Stimulated activated naive CD8-positive, alpha-beta T cell treated with anti-CD3 and anti-CD28 coated beads, Interleukin-15, amount 100 ng/mL, for 72 hours (primary cell): ENCODE data around the gene ADGRL3.

Source experiments
- ATAC-seq: fragments of 150-1000 bp; cut with Tn5 transposase; 2 replicates; pipeline ENCODE4 v1.10.0; 2021; ENCODE audit warnings: mild to moderate bottlenecking, moderate library complexity
- DNase-seq, 2 donors: peaks; one replicate each; pipeline ENCODE4 v3.0.0; 2021 to 2022
- H3K27ac Mint-ChIP-seq, 2 donors: one replicate each; pipeline ENCODE4 v1.8.0; 2022; ENCODE audit warnings: mild to moderate bottlenecking in 2 of 2, mixed read lengths in 2 of 2, moderate library complexity in 2 of 2
- H3K27me3 Mint-ChIP-seq: one replicate; pipeline ENCODE4 v1.8.0; 2022; ENCODE audit warnings: mixed read lengths
- H3K4me1 Mint-ChIP-seq: one replicate; pipeline ENCODE4 v1.8.0; 2022; ENCODE audit warnings: mild to moderate bottlenecking, mixed read lengths
- H3K4me3 Mint-ChIP-seq, 2 donors: one replicate each; pipeline ENCODE4 v1.8.0; 2022; ENCODE audit warnings: mild to moderate bottlenecking in 2 of 2, mixed read lengths in 2 of 2, moderate library complexity in 1 of 2
- H3K9me3 Mint-ChIP-seq, 2 donors: one replicate each; pipeline ENCODE4 v1.8.0; 2022; ENCODE audit warnings: mixed read lengths in 2 of 2

ADGRL3 gene

GRCh38 chr4:62018537-62018936 is 818.4 kb downstream of the ADGRL3 start:
- H3K4me1 Mint-ChIP-seq: no peaks in the 10 kb centered on the region
- no peak overlapping the region for H3K27ac Mint-ChIP-seq
- H3K27me3 Mint-ChIP-seq: no peaks in the 10 kb centered on the region
- no peak for DNase-seq
- no peak for ATAC-seq
- no peak overlapping the region for H3K4me3 Mint-ChIP-seq
- peaks cover 10 to 13% of the 10 kb centered on the region in 2 donors for H3K9me3 Mint-ChIP-seq

- Mint-ChIP-seq H3K4me3 (no peak overlapping the region), H3K4me1 (no peaks in the 10 kb centered on the region), H3K27ac (no peak overlapping the region), H3K9me3 (peaks cover 2 to 5% of the 10 kb centered on the region in 2 donors), H3K27me3 (no peaks in the 10 kb centered on the region)
- DNase-seq (no peak), ATAC-seq (no peak)
Measured at GRCh38 chr4:62023633-62024032, 823.5 kb downstream of the ADGRL3 start.

GRCh38 chr4:62028745-62029144 is 828.6 kb downstream of the ADGRL3 start:
- Mint-ChIP-seq H3K9me3 (peaks cover 8 to 10% of the 10 kb centered on the region in 2 donors), H3K27ac (no peak overlapping the region), H3K4me3 (no peak overlapping the region), H3K4me1 (no peaks in the 10 kb centered on the region), H3K27me3 (no peaks in the 10 kb centered on the region)
- ATAC-seq (no peak), DNase-seq (no peak)

- DNase-seq (no peak), ATAC-seq (no peak)
- Mint-ChIP-seq H3K9me3 (peaks cover 8 to 12% of the 10 kb centered on the region in 2 donors), H3K4me1 (no peaks in the 10 kb centered on the region), H3K27ac (no peak overlapping the region), H3K4me3 (no peak overlapping the region), H3K27me3 (no peaks in the 10 kb centered on the region)
Measured at GRCh38 chr4:62030958-62031357, 830.8 kb downstream of the ADGRL3 start.

- Mint-ChIP-seq H3K4me1 (no peaks in the 10 kb centered on the region), H3K4me3 (no peak overlapping the region), H3K27ac (no peak overlapping the region), H3K27me3 (no peaks in the 10 kb centered on the region), H3K9me3 (peaks cover 8 to 9% of the 10 kb centered on the region in 2 donors)
- ATAC-seq (no peak), DNase-seq (no peak)
Measured at GRCh38 chr4:62037571-62037970, 837.4 kb downstream of the ADGRL3 start.

- H3K27me3 Mint-ChIP-seq: no peaks in the 10 kb centered on the region
- peaks cover 0 to under 1% of the 10 kb centered on the region in 2 donors for H3K9me3 Mint-ChIP-seq
- ATAC-seq (no peak), DNase-seq (no peak)
- H3K27ac Mint-ChIP-seq: no peak overlapping the region
- no peaks in the 10 kb centered on the region for H3K4me1 Mint-ChIP-seq
- H3K4me3 Mint-ChIP-seq: no peak overlapping the region
Measured at GRCh38 chr4:62051332-62051731, 851.2 kb downstream of the ADGRL3 start.

- DNase-seq: no peak
- Mint-ChIP-seq H3K27ac (no peak overlapping the region), H3K4me3 (no peak overlapping the region), H3K9me3 (peaks cover 0 to 12% of the 10 kb centered on the region in 2 donors), H3K27me3 (no peaks in the 10 kb centered on the region), H3K4me1 (no peaks in the 10 kb centered on the region)
- no peak for ATAC-seq
Measured at GRCh38 chr4:62053974-62054373, 853.8 kb downstream of the ADGRL3 start.

GRCh38 chr4:62057031-62057430 is 856.9 kb downstream of the ADGRL3 start:
- Mint-ChIP-seq H3K4me1 (no peaks in the 10 kb centered on the region), H3K27me3 (no peaks in the 10 kb centered on the region), H3K4me3 (no peak overlapping the region), H3K9me3 (peaks cover 0 to 12% of the 10 kb centered on the region in 2 donors), H3K27ac (no peak overlapping the region)
- no peak for DNase-seq
- no peak for ATAC-seq

- no peaks in the 10 kb centered on the region for H3K27me3 Mint-ChIP-seq
- no peaks in the 10 kb centered on the region for H3K4me1 Mint-ChIP-seq
- DNase-seq (no peak), ATAC-seq (no peak)
- H3K27ac Mint-ChIP-seq: no peak overlapping the region
- peaks cover 5 to 15% of the 10 kb centered on the region in 2 donors for H3K9me3 Mint-ChIP-seq
- H3K4me3 Mint-ChIP-seq: no peak overlapping the region
Measured at GRCh38 chr4:62058571-62058970, 858.4 kb downstream of the ADGRL3 start.

GRCh38 chr4:62070291-62070852 is 870.2 kb downstream of the ADGRL3 start:
- DNase-seq: no peak
- H3K27ac Mint-ChIP-seq: no peak overlapping the region
- H3K4me3 Mint-ChIP-seq: no peak overlapping the region
- no peaks in the 10 kb centered on the region for H3K9me3 Mint-ChIP-seq
- no peaks in the 10 kb centered on the region for H3K4me1 Mint-ChIP-seq
- H3K27me3 Mint-ChIP-seq: no peaks in the 10 kb centered on the region
- ATAC-seq: no peak

GRCh38 chr4:62075089-62075488 is 875.0 kb downstream of the ADGRL3 start:
- no peaks in the 10 kb centered on the region for H3K4me1 Mint-ChIP-seq
- no peaks in the 10 kb centered on the region for H3K9me3 Mint-ChIP-seq
- DNase-seq (no peak), ATAC-seq (no peak)
- no peaks in the 10 kb centered on the region for H3K27me3 Mint-ChIP-seq
- no peak overlapping the region for H3K4me3 Mint-ChIP-seq
- no peak overlapping the region for H3K27ac Mint-ChIP-seq

GRCh38 chr4:62075521-62075920 is 875.4 kb downstream of the ADGRL3 start:
- H3K4me1 Mint-ChIP-seq: no peaks in the 10 kb centered on the region
- H3K4me3 Mint-ChIP-seq: no peak overlapping the region
- DNase-seq (no peak), ATAC-seq (no peak)
- no peaks in the 10 kb centered on the region for H3K9me3 Mint-ChIP-seq
- no peaks in the 10 kb centered on the region for H3K27me3 Mint-ChIP-seq
- H3K27ac Mint-ChIP-seq: no peak overlapping the region

- Mint-ChIP-seq H3K27ac (no peak overlapping the region), H3K9me3 (no peaks in the 10 kb centered on the region), H3K27me3 (no peaks in the 10 kb centered on the region), H3K4me1 (no peaks in the 10 kb centered on the region), H3K4me3 (no peak overlapping the region)
- DNase-seq: no peak
- no peak for ATAC-seq
Measured at GRCh38 chr4:62077406-62077805, 877.3 kb downstream of the ADGRL3 start.

GRCh38 chr4:62080431-62080830 is 880.3 kb downstream of the ADGRL3 start:
- ATAC-seq: no peak
- Mint-ChIP-seq H3K4me1 (no peaks in the 10 kb centered on the region), H3K9me3 (no peaks in the 10 kb centered on the region), H3K27ac (no peak overlapping the region), H3K27me3 (no peaks in the 10 kb centered on the region), H3K4me3 (no peak overlapping the region)
- DNase-seq: no peak

GRCh38 chr4:62087706-62088105 is 887.6 kb downstream of the ADGRL3 start:
- Mint-ChIP-seq H3K27ac (no peak overlapping the region), H3K27me3 (no peaks in the 10 kb centered on the region), H3K4me3 (no peak overlapping the region), H3K9me3 (peaks cover 11 to 30% of the 10 kb centered on the region in 2 donors), H3K4me1 (no peaks in the 10 kb centered on the region)
- DNase-seq: no peak
- ATAC-seq: no peak

- ATAC-seq (no peak), DNase-seq (no peak)
- H3K4me3 Mint-ChIP-seq: no peak overlapping the region
- H3K27me3 Mint-ChIP-seq: no peaks in the 10 kb centered on the region
- H3K9me3 Mint-ChIP-seq: peaks cover 11 to 46% of the 10 kb centered on the region in 2 donors
- H3K27ac Mint-ChIP-seq: no peak overlapping the region
- no peaks in the 10 kb centered on the region for H3K4me1 Mint-ChIP-seq
Measured at GRCh38 chr4:62093735-62094134, 893.6 kb downstream of the ADGRL3 start.

- DNase-seq (no peak), ATAC-seq (no peak)
- Mint-ChIP-seq H3K27ac (no peak overlapping the region), H3K27me3 (no peaks in the 10 kb centered on the region), H3K4me3 (no peak overlapping the region), H3K4me1 (no peaks in the 10 kb centered on the region), H3K9me3 (peaks cover 5 to 24% of the 10 kb centered on the region in 2 donors)
Measured at GRCh38 chr4:62096881-62097280, 896.8 kb downstream of the ADGRL3 start.
